Caco-2 (cell line): ENCODE measurements around the gene PEX14. TPM values are rescaled to one million over a fixed set of nuclear protein-coding genes. Genes with fewer than 3 reads are reported as not detected.

Experiments used
- BruUV-seq: library from RNA; stranded (reverse); fragments of 400-500 nt; replicated peaks from 2 replicates; lab custom pipeline; 2021; lab: Mats Ljungman, UMichigan
- CTCF ChIA-PET: fragments of 300-600 bp; sonication (Branson Sonifier 250); formaldehyde crosslinking; loops from one replicate; lab custom pipeline; 2022; ENCODE audit warnings: antibody characterized with exemption; lab: Charles Lee
- POLR2A ChIA-PET: fragments of 300-600 bp; sonication (Branson Sonifier 250); formaldehyde crosslinking; loops from one replicate; lab custom pipeline; 2022; ENCODE audit warnings: antibody characterized with exemption; lab: Charles Lee
- DNase-seq, 2 experiments: peaks; one replicate each; pipeline versions ENCODE4 v3.0.0 to v3.0.0-alpha.2; 2020 to 2022
- H3K27me3 ChIP-seq: replicated peaks from 2 replicates; pipeline ENCODE4 v1.6.0; 2011; ENCODE audit warnings: low read length; ENCODE audit not compliant: control insufficient read depth, insufficient read depth
- H3K36me3 ChIP-seq: 2 replicates; pipeline ENCODE4 v1.5.1; 2011; ENCODE audit warnings: low read length; ENCODE audit not compliant: control insufficient read depth, insufficient read depth
- H3K4me1 ChIP-seq: fragments of 250-450 bp; sonication (Bioruptor Pico); 2 replicates; pipeline ENCODE4 v1.5.1; 2020; ENCODE audit warnings: mild to moderate bottlenecking
- H3K4me3 ChIP-seq: 2 replicates; pipeline ENCODE4 v1.5.1; 2011; ENCODE audit warnings: low read depth, mild to moderate bottlenecking, control low read depth, low read length
- H3K9me3 ChIP-seq: fragments of 250-450 bp; sonication (Bioruptor Pico); 2 replicates; pipeline ENCODE4 v1.5.1; 2020; ENCODE audit warnings: mild to moderate bottlenecking, moderate library complexity
- H3K27ac Mint-ChIP-seq: one replicate; pipeline ENCODE4 v1.8.0; 2022; ENCODE audit warnings: mixed read lengths; ENCODE audit not compliant: unreplicated experiment
- H3K27me3 Mint-ChIP-seq: one replicate; pipeline ENCODE4 v1.8.0; 2022; ENCODE audit warnings: mixed read lengths; ENCODE audit not compliant: insufficient read depth, unreplicated experiment
- H3K36me3 Mint-ChIP-seq: one replicate; pipeline ENCODE4 v1.8.0; 2022; ENCODE audit warnings: mild to moderate bottlenecking, mixed read lengths; ENCODE audit not compliant: insufficient read depth, unreplicated experiment
- H3K4me1 Mint-ChIP-seq: one replicate; pipeline ENCODE4 v1.8.0; 2022; ENCODE audit warnings: low read depth, mixed read lengths; ENCODE audit not compliant: unreplicated experiment
- H3K4me3 Mint-ChIP-seq: one replicate; pipeline ENCODE4 v1.8.0; 2022; ENCODE audit warnings: mild to moderate bottlenecking, moderate library complexity, mixed read lengths; ENCODE audit not compliant: unreplicated experiment
- H3K9me3 Mint-ChIP-seq: one replicate; pipeline ENCODE4 v1.8.0; 2022; ENCODE audit warnings: mixed read lengths; ENCODE audit not compliant: unreplicated experiment
- intact Hi-C: fragments of 100-400 bp; cut with micrococcal nuclease; formaldehyde crosslinking; loops from one replicate; pipeline ENCODE4 v1.10.0; 2022; ENCODE audit not compliant: unreplicated experiment
- total RNA-seq: library from RNA; stranded (reverse); gene quantifications from 2 replicates; pipeline ENCODE4 v1.2.3, GENCODE V29; 2022
- TF ChIP-seq, protein P1 (sequence below), 2 experiments: fragments of 200-600 bp in 1 of 2; IDR thresholded peaks; 1 replicate in 1 of 2; 2 replicates in 1 of 2; pipeline versions ENCODE4 v1.5.1 to v1.8.0; 2011 to 2022; ENCODE audit warnings: antibody characterized with exemption in 1 of 2, control low read depth in 1 of 2, inconsistent platforms in 1 of 2, low read depth in 1 of 2, low read length in 1 of 2, mild to moderate bottlenecking in 1 of 2, moderate library complexity in 1 of 2; ENCODE audit not compliant: insufficient read depth in 1 of 2, severe bottlenecking in 1 of 2, unreplicated experiment in 1 of 2

The PEX14 gene
- total RNA-seq, 1 experiment from 2014 or later, result 22.2 TPM

DNA sequence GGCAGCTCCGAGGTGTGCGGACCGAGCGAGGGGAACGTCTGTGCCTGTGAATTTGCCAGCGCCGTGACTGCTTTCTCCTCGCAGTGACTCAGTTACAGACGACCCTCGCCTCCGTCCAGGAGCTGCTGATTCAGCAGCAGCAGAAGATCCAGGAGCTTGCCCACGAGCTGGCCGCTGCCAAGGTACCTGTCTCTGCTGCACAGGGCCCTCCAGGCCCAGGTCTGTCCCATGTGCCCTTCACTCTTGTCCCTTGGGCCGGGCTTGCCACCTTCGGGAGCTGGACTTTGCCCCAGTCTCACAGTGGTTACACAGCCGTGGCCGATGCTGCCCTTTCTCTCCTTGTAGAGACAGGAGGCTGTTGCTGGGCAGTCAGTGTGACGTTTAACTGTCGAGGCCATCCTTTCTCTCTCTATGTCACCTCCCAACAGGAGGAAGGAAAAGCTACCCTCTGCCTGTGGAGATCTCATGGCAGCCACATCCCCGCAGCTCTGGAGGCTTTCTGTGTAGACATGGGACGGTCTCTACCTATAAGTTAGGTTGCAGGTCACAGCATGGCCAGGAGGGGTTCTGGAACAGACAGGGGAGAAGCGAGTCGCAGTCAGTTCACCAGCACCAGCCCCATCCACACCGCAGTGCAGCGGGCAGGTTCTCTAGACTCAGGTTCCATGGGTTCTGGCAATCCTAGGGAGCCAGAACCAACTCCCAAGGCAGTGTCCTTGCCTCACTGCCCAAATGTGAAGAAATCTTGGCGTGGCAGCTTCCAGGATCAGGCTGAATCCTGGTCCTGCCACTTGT, 149.7 kb downstream of the PEX14 start:
- H3K36me3 Mint-ChIP-seq, result peaks cover 8% of the 10 kb centered on the region
- POLR2A ChIA-PET, result no interaction called here
- intact Hi-C loops, result no loop called here

DNA sequence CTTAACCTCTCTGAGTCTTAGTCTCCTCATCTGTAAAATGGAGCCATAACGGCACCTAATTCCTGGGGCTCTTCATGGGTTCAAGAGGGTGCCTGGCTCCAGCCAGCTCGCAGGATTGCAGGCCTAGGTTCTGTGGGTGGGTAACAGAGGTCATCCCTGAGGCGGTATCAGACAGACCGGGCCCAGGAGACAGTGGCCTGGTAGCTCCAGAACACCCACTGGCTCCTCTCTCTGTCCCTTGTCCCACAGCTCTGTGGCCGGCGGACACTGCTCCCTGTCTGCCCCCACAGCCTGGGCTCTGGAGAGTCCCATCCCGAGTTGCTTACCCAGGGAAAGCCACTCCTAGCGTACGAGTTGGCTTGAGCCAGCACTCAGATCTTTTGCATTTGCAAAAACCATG, 150.3 kb downstream of the PEX14 start:
- no peaks in the 10 kb centered on the region for H3K9me3 Mint-ChIP-seq
- TF ChIP-seq, protein P1, sequence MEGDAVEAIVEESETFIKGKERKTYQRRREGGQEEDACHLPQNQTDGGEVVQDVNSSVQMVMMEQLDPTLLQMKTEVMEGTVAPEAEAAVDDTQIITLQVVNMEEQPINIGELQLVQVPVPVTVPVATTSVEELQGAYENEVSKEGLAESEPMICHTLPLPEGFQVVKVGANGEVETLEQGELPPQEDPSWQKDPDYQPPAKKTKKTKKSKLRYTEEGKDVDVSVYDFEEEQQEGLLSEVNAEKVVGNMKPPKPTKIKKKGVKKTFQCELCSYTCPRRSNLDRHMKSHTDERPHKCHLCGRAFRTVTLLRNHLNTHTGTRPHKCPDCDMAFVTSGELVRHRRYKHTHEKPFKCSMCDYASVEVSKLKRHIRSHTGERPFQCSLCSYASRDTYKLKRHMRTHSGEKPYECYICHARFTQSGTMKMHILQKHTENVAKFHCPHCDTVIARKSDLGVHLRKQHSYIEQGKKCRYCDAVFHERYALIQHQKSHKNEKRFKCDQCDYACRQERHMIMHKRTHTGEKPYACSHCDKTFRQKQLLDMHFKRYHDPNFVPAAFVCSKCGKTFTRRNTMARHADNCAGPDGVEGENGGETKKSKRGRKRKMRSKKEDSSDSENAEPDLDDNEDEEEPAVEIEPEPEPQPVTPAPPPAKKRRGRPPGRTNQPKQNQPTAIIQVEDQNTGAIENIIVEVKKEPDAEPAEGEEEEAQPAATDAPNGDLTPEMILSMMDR (IDR thresholded peaks at IDR 0.05; ENCODE audit: insufficient read depth in 1 of 2, low read depth in 1 of 2, low read length in 1 of 2, severe bottlenecking in 1 of 2, unreplicated experiment in 1 of 2), result no peak
- no peaks in the 10 kb centered on the region for H3K27me3 Mint-ChIP-seq
- H3K27me3 ChIP-seq, result no peaks in the 10 kb centered on the region
- intact Hi-C loops, result no loop called here
- ChIA-PET CTCF (no interaction called here), POLR2A (no interaction called here)
- no peaks in the 10 kb centered on the region for H3K4me1 ChIP-seq
- no peak overlapping the region for H3K4me3 ChIP-seq
- no TSS peak for BruUV-seq
- peaks cover 8% of the 10 kb centered on the region for H3K36me3 Mint-ChIP-seq
- no peaks in the 10 kb centered on the region for H3K9me3 ChIP-seq
- no peak for DNase-seq
- H3K27ac Mint-ChIP-seq, result no peak overlapping the region
- H3K4me1 Mint-ChIP-seq, result no peaks in the 10 kb centered on the region
- H3K4me3 Mint-ChIP-seq, result no peak overlapping the region
- no peaks in the 10 kb centered on the region; the same call in 1 of the 2 replicates for H3K36me3 ChIP-seq

More for the DNA sequence above, 149.7 kb downstream of the PEX14 start:
- Mint-ChIP-seq H3K4me1 (no peaks in the 10 kb centered on the region), H3K27me3 (no peaks in the 10 kb centered on the region), H3K9me3 (no peaks in the 10 kb centered on the region), H3K4me3 (no peak overlapping the region), H3K27ac (no peak overlapping the region)
- no peaks in the 10 kb centered on the region for H3K4me1 ChIP-seq
- TF ChIP-seq, protein P1 (IDR thresholded peaks at IDR 0.05; ENCODE audit: insufficient read depth in 1 of 2, low read depth in 1 of 2, low read length in 1 of 2, severe bottlenecking in 1 of 2, unreplicated experiment in 1 of 2), result no peak
- no peak overlapping the region for H3K4me3 ChIP-seq
- no peaks in the 10 kb centered on the region for H3K27me3 ChIP-seq
- CTCF ChIA-PET, result no interaction called here
- DNase-seq, result no peak
- H3K36me3 ChIP-seq, result no peaks in the 10 kb centered on the region; the same call in 1 of the 2 replicates
- no TSS peak for BruUV-seq
- H3K9me3 ChIP-seq, result no peaks in the 10 kb centered on the region

DNA sequence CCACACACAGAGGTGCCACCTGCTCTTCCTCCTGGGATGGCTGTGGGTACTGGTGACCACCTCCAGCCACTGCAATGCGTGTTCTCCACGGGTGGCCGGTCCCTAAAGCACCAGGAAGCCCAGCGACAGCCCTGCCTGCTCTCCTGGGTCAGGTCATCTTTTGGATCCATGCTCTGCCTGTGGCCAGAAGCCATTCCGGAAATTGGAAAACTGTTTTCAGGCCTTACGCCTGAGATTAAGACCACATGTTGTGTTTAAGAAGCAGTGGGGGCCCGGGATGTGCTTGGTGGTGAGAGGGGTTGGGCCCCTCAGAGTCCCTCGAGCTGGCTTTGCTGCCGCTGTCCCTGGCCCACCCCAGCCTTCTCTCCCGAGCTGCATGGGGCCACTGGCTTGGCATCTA, 150.8 kb downstream of the PEX14 start:
- Histone ChIP-seq H3K4me3 (no peak overlapping the region), H3K27me3 (no peaks in the 10 kb centered on the region), H3K9me3 (no peaks in the 10 kb centered on the region), H3K4me1 (no peaks in the 10 kb centered on the region), H3K36me3 (no peaks in the 10 kb centered on the region; the same call in 1 of the 2 replicates)
- TF ChIP-seq, protein P1 (IDR thresholded peaks at IDR 0.05; ENCODE audit: insufficient read depth in 1 of 2, low read depth in 1 of 2, low read length in 1 of 2, severe bottlenecking in 1 of 2, unreplicated experiment in 1 of 2), result no peak
- ChIA-PET POLR2A (no interaction called here), CTCF (no interaction called here)
- Mint-ChIP-seq H3K27me3 (no peaks in the 10 kb centered on the region), H3K27ac (no peak overlapping the region), H3K4me1 (no peaks in the 10 kb centered on the region), H3K36me3 (peaks cover 8% of the 10 kb centered on the region), H3K9me3 (no peaks in the 10 kb centered on the region), H3K4me3 (no peak overlapping the region)
- intact Hi-C loops, result no loop called here
- DNase-seq, result no peak
- no TSS peak for BruUV-seq
